H9 (cell line): ENCODE results near the gene NRP1. TPM values are rescaled to one million over a fixed set of nuclear protein-coding genes. Genes with fewer than 3 reads are reported as not detected.

Source experiments
- DNase-seq: peaks from one replicate; pipeline ENCODE4 v3.0.0-alpha.2; 2017
- H2AFZ ChIP-seq: one replicate; pipeline ENCODE4 v1.6.1; 2013; ENCODE audit warnings: mild to moderate bottlenecking, low read length, control low read depth, moderate library complexity
- H2AK5ac ChIP-seq: 2 replicates; pipeline ENCODE4 v1.6.1; 2013; ENCODE audit warnings: low read length, control low read depth, mixed read lengths; ENCODE audit not compliant: insufficient read length
- H2BK120ac ChIP-seq: one replicate; pipeline ENCODE4 v1.6.1; 2013; ENCODE audit warnings: low read depth, mild to moderate bottlenecking, low read length, control low read depth, inconsistent platforms; ENCODE audit not compliant: poor library complexity, severe bottlenecking
- H2BK12ac ChIP-seq: 2 replicates; pipeline ENCODE4 v1.6.1; 2013; ENCODE audit warnings: low read length, control low read depth, mixed read lengths, low read depth; ENCODE audit not compliant: insufficient read length
- H2BK15ac ChIP-seq: 2 replicates; pipeline ENCODE4 v1.6.1; 2013; ENCODE audit warnings: low read depth, low read length, control low read depth
- H2BK20ac ChIP-seq: one replicate; pipeline ENCODE4 v1.6.1; 2013; ENCODE audit warnings: low read depth, mild to moderate bottlenecking, low read length, control low read depth, inconsistent platforms; ENCODE audit not compliant: poor library complexity, severe bottlenecking
- H2BK5ac ChIP-seq: 2 replicates; pipeline ENCODE4 v1.6.1; 2013; ENCODE audit warnings: low read length, control low read depth, mixed read lengths; ENCODE audit not compliant: insufficient read length
- H3K14ac ChIP-seq: 2 replicates; pipeline ENCODE4 v1.6.1; 2013; ENCODE audit warnings: low read length, control low read depth; ENCODE audit not compliant: insufficient read depth
- H3K18ac ChIP-seq: 2 replicates; pipeline ENCODE4 v1.6.1; 2013; ENCODE audit warnings: low read depth, mild to moderate bottlenecking, mixed read lengths, low read length, control low read depth; ENCODE audit not compliant: insufficient read length
- H3K23ac ChIP-seq: 2 replicates; pipeline ENCODE4 v1.6.1; 2013; ENCODE audit warnings: low read length, control low read depth, mixed read lengths, low read depth; ENCODE audit not compliant: insufficient read length
- H3K23me2 ChIP-seq: 2 replicates; pipeline ENCODE4 v1.6.1; 2013; ENCODE audit warnings: low read depth, mild to moderate bottlenecking, mixed read lengths, low read length, control low read depth; ENCODE audit not compliant: insufficient read length, poor library complexity, severe bottlenecking
- H3K27ac ChIP-seq: 2 replicates; pipeline ENCODE4 v1.5.1; 2013; ENCODE audit warnings: low read length, control low read depth, mixed read lengths, low read depth; ENCODE audit not compliant: insufficient read length
- H3K27me3 ChIP-seq: 2 replicates; pipeline ENCODE4 v1.6.1; 2013; ENCODE audit warnings: low read length, control low read depth, inconsistent platforms; ENCODE audit not compliant: insufficient read depth
- H3K4ac ChIP-seq: 2 replicates; pipeline ENCODE4 v1.6.1; 2013; ENCODE audit warnings: low read depth, mild to moderate bottlenecking, control low read depth, inconsistent platforms, low read length, moderate library complexity
- H3K4me1 ChIP-seq: 2 replicates; pipeline ENCODE4 v1.6.1; 2013; ENCODE audit warnings: low read length, control low read depth, inconsistent platforms; ENCODE audit not compliant: insufficient read depth
- H3K4me2 ChIP-seq: 2 replicates; pipeline ENCODE4 v1.6.1; 2013; ENCODE audit warnings: low read length, control low read depth, mixed read lengths; ENCODE audit not compliant: insufficient read length, insufficient read depth
- H3K56ac ChIP-seq: 2 replicates; pipeline ENCODE4 v1.6.1; 2013; ENCODE audit warnings: low read depth, mild to moderate bottlenecking, mixed read lengths, low read length, control low read depth; ENCODE audit not compliant: insufficient read length
- H3K79me1 ChIP-seq: 2 replicates; pipeline ENCODE4 v1.6.1; 2013; ENCODE audit warnings: low read depth, mild to moderate bottlenecking, moderate library complexity, low read length, control low read depth, inconsistent platforms; ENCODE audit not compliant: insufficient read depth, poor library complexity, severe bottlenecking
- H3K79me2 ChIP-seq: 2 replicates; pipeline ENCODE4 v1.6.1; 2013; ENCODE audit warnings: low read length, control low read depth, inconsistent platforms; ENCODE audit not compliant: insufficient read depth
- H3K9ac ChIP-seq: 2 replicates; pipeline ENCODE4 v1.6.1; 2013; ENCODE audit warnings: low read length, control low read depth, mixed read lengths; ENCODE audit not compliant: insufficient read length; ENCODE audit errors: extremely low read depth
- H3K9me3 ChIP-seq: one replicate; pipeline ENCODE4 v1.6.1; 2013; ENCODE audit warnings: low read depth, low read length, inconsistent platforms; ENCODE audit not compliant: control insufficient read depth
- H3T11ph ChIP-seq: one replicate; pipeline ENCODE4 v1.6.1; 2013; ENCODE audit warnings: mild to moderate bottlenecking, low read length, control low read depth, inconsistent platforms
- H4K20me1 ChIP-seq: one replicate; pipeline ENCODE4 v1.6.1; 2013; ENCODE audit not compliant: control insufficient read depth, insufficient read length, insufficient read depth
- H4K5ac ChIP-seq: 2 replicates; pipeline ENCODE4 v1.6.1; 2013; ENCODE audit warnings: low read depth, mild to moderate bottlenecking, mixed read lengths, low read length, control low read depth; ENCODE audit not compliant: insufficient read length
- H4K8ac ChIP-seq: replicated peaks from 2 replicates; pipeline ENCODE4 v1.6.1; 2013; ENCODE audit warnings: low read length, control low read depth, mixed read lengths, low read depth; ENCODE audit not compliant: insufficient read length
- H4K91ac ChIP-seq: 2 replicates; pipeline ENCODE4 v1.6.1; 2013; ENCODE audit warnings: low read depth, mild to moderate bottlenecking, moderate library complexity, mixed read lengths, low read length, control low read depth; ENCODE audit not compliant: insufficient read length
- H3K27ac Mint-ChIP-seq, 3 experiments: 2 replicates in 2 of 3; 3 replicates in 1 of 3; pipeline ENCODE4 v1.8.0; 2020 to 2021; ENCODE audit warnings: mixed read lengths in 3 of 3, mild to moderate bottlenecking in 1 of 3, moderate library complexity in 1 of 3
- H3K27me3 Mint-ChIP-seq: 2 replicates; pipeline ENCODE4 v1.8.0; 2021; ENCODE audit warnings: low read depth, mild to moderate bottlenecking, moderate library complexity, mixed read lengths
- H3K36me3 Mint-ChIP-seq, 3 experiments: 2 replicates in 2 of 3; 3 replicates in 1 of 3; pipeline ENCODE4 v1.8.0; 2020 to 2021; ENCODE audit warnings: low read depth in 3 of 3, mixed read lengths in 3 of 3; ENCODE audit not compliant: insufficient read depth in 1 of 3
- H3K4me1 Mint-ChIP-seq, 2 experiments: 2 replicates each; pipeline ENCODE4 v1.8.0; 2020; ENCODE audit warnings: mixed read lengths in 2 of 2
- H3K4me3 Mint-ChIP-seq, 2 experiments: 2 replicates in 1 of 2; 3 replicates in 1 of 2; pipeline ENCODE4 v1.8.0; 2020 to 2021; ENCODE audit warnings: mild to moderate bottlenecking in 2 of 2, mixed read lengths in 2 of 2, moderate library complexity in 1 of 2
- H3K9me3 Mint-ChIP-seq, 2 experiments: 2 replicates in 1 of 2; 3 replicates in 1 of 2; pipeline ENCODE4 v1.8.0; 2020; ENCODE audit warnings: mild to moderate bottlenecking in 2 of 2, mixed read lengths in 2 of 2, moderate library complexity in 1 of 2
- CTCF ChIP-seq: fragments of 200-600 bp; sonication (generic); conservative IDR thresholded peaks from 3 replicates; pipeline ENCODE4 v1.8.0; 2021; ENCODE audit warnings: antibody characterized with exemption, mild to moderate bottlenecking
- WGBS: extraction: QIAGEN DNeasy Blood & Tissue Kit; methylation state at CpG from one replicate; pipeline ENCODE4 v1.1.7; 2013; ENCODE audit warnings: missing lambda C conversion rate, low lambda C conversion rate, mixed read lengths; ENCODE audit not compliant: insufficient read length; ENCODE audit errors: extremely low coverage; 5-methylcytosine and 5-hydroxymethylcytosine counted together
- total RNA-seq: library from RNA; stranded (reverse); gene quantifications from 2 replicates; pipeline ENCODE4 v1.2.1, GENCODE V29; 2021

NRP1 gene
- total RNA-seq, 1 experiment from 2014 or later, result 4.6 TPM

GRCh38 chr10:33215154-33215553 lies 119.3 kb downstream of the NRP1 start:
- no peak overlapping the region for H3K9ac ChIP-seq
- H3K79me2 ChIP-seq, result no peaks in the 10 kb centered on the region
- DNase-seq, result no peak
- H2AFZ ChIP-seq, result no peak overlapping the region
- no peak overlapping the region for H3K4ac ChIP-seq
- no peaks in the 10 kb centered on the region for H3K27me3 ChIP-seq
- no peak overlapping the region for H3K4me3 Mint-ChIP-seq
- H3K9me3 Mint-ChIP-seq, result no peaks in the 10 kb centered on the region
- no peak overlapping the region for H3T11ph ChIP-seq
- H3K4me1 ChIP-seq, result no peaks in the 10 kb centered on the region
- H2BK120ac ChIP-seq, result no peak overlapping the region
- no peak overlapping the region for H3K56ac ChIP-seq
- WGBS, result no CpG with 5 or more reads among the region's 2 CpGs
- H3K36me3 Mint-ChIP-seq, result no peaks in the 10 kb centered on the region
- no peak overlapping the region for H3K14ac ChIP-seq
- H2BK20ac ChIP-seq, result no peak overlapping the region
- no peak overlapping the region for H2AK5ac ChIP-seq
- H4K91ac ChIP-seq, result no peak overlapping the region
- H3K23ac ChIP-seq, result no peak overlapping the region
- no peaks in the 10 kb centered on the region for H4K20me1 ChIP-seq
- no peak overlapping the region for H3K4me2 ChIP-seq
- H4K5ac ChIP-seq, result no peak overlapping the region
- H3K4me1 Mint-ChIP-seq, result peaks cover 0 to 4% of the 10 kb centered on the region in 2 experiments; a peak in 1 of 4 replicates
- no peak overlapping the region for H2BK12ac ChIP-seq
- no peak overlapping the region for H2BK15ac ChIP-seq
- no peak for TF ChIP-seq CTCF
- no peak overlapping the region for H4K8ac ChIP-seq
- H3K9me3 ChIP-seq, result no peaks in the 10 kb centered on the region
- no peak overlapping the region for H3K27ac Mint-ChIP-seq
- no peaks in the 10 kb centered on the region for H3K79me1 ChIP-seq
- no peak overlapping the region for H3K27ac ChIP-seq
- no peaks in the 10 kb centered on the region for H3K23me2 ChIP-seq
- no peaks in the 10 kb centered on the region for H3K27me3 Mint-ChIP-seq
- H3K18ac ChIP-seq, result no peak overlapping the region
- H2BK5ac ChIP-seq, result no peak overlapping the region
